GM08714 (cell line): ENCODE results near the gene CORO1C.
"Not testable (repeated sequence)": the region's sequence is repeated elsewhere in the genome, so short reads cannot be mapped to it uniquely, and the experiment has no call there.

Experiments
- H3K4me3 ChIP-seq: fragments of 200-500 bp; sonication (Bioruptor generic); 2 replicates; pipeline ENCODE4 v1.5.1; 2014; ENCODE audit warnings: mild to moderate bottlenecking, low read length, inconsistent platforms
- ZNF274 ChIP-seq: IDR thresholded peaks from 2 replicates; pipeline ENCODE4 v1.6.1; 2012; ENCODE audit warnings: mild to moderate bottlenecking, low read depth, low read length

CORO1C gene

DNA sequence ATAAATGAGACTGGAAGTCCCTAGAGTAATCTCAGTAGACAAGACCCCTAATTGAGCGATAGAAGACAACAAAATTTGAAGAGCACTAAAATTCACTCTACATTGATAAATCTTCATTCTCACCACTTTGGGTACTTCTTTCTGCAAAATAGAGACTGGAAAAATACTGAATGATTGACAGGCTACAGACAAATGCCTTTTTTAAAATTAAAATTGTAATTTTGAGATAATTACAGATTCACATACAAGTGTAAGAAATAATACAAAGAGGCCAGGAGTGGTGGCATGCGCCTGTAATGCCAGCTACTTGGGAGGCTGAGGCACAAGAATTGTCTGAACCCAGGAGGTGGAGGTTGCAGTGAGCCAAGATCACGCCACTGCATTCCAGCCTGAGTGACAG lies 4.5 kb upstream of the CORO1C start:
- no peak overlapping the region for H3K4me3 ChIP-seq
- no peak for TF ChIP-seq ZNF274

DNA sequence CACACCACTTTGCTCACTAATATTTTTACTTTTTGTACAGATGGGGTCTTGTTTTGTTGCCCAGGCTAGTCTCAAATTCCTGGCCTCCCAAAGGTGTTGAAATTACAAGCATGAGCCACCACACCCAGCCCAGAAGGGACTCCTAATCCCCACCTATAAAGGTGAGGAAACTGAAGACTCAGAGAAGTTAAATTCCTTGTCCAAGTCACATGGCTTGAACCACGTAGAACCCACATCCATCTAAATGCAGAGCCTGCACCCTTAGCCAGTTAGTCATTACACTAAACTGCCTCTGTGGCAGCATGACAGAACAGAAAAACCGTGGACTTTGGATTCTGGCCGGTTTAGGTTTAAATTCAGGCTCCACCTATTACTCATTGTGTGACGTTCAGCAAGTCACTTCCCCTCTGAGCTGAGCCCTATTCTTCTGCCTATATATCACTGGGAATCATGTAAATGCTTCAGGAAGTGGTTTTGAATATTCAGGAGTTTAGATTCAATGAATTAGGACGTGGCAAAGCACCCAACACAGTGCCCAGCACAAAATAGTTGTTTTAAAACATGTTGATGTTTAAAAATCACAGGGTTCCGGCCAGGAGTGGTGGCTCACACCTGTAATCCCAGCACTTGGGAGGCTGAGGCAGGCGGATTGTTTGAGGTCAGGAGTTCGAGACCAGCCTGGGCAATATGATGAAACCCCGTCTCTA lies 3.0 kb upstream of the CORO1C start:
- TF ChIP-seq ZNF274 = no peak
- no peak overlapping the region for H3K4me3 ChIP-seq

DNA sequence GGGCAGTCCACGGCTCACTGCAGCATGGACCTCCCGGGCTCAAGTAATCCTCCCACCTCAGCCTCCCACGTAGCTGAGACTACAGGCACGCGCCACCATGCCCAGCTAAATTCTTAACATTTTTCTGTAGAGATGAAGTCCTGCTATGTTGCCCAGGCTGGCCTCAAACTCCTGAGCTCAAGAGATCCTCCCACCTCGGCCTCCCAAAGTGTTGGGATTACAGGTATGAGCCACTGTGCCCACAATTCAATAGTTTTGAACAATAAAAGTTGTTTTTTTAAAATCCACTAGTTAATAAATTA lies 1.9 kb upstream of the CORO1C start:
- H3K4me3 ChIP-seq = not testable (repeated sequence)

DNA sequence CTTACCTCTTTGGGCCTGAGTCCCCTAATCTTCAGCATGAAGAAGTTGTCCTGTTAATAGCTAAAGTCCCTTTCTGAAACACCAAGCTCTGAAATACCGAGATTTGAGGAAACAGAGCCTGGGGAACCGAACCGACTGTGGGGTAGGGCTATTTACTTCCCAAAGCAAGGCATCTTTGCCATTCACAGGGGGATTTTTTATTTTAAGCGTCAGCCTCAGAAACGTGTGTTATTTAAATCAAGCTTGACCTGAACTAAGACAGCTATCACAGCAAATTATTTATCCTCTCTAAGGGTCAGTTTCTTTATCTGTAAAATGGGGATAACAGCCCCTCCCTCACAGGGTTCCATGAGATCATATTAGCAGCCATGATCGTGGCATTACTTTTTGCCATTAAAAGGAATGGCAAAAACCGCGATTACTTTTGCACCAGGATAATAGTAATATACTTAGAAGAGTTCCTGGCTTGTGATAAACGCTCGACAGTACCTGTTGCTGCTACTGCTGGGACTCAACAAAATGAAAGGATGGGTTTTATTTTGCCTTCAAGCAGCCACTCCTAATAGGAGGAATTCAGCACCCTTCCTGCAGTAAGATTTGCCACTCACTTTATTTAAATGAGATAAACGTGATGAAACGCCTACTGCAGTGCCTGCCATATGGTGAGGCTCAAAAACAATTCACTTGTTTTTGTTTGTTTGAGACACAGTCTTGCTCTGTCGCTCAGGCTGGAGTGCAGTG lies 1.3 kb upstream of the CORO1C start:
- H3K4me3 ChIP-seq = peak overlapping the region; percentile 27; the same call in 1 of the 2 replicates
- no peak for TF ChIP-seq ZNF274

DNA sequence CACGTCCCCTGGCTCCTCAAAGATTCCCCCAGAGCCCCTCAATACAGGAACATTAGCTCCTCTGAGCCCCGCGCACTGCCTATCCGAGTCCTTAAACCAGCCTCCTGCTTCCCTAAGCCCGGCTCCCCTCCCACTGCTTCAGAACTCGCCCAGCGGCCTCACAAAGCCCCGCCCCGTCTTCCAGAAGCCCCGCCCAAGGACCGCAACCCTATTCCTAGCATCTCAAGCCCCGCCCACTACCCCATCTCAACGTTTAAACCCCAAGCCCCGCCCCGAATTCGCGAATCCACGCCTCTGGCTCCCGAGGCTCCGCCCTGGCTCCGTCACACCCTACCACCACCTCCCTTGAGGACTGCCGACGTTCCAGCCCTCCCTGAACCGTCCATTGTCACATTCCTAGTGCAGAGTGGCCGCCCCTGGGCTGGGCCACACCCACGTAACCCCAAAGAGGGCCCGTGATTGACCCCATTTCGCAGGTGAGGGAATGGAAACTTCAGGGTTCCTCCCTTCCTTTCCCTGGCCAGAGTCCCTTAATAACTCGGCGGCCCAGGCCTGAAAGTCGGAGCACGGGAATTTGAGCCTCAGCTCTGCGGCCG lies 646 bp upstream of the CORO1C start:
- TF ChIP-seq ZNF274 = no peak
- peak overlapping the region; percentile 88 for H3K4me3 ChIP-seq

DNA sequence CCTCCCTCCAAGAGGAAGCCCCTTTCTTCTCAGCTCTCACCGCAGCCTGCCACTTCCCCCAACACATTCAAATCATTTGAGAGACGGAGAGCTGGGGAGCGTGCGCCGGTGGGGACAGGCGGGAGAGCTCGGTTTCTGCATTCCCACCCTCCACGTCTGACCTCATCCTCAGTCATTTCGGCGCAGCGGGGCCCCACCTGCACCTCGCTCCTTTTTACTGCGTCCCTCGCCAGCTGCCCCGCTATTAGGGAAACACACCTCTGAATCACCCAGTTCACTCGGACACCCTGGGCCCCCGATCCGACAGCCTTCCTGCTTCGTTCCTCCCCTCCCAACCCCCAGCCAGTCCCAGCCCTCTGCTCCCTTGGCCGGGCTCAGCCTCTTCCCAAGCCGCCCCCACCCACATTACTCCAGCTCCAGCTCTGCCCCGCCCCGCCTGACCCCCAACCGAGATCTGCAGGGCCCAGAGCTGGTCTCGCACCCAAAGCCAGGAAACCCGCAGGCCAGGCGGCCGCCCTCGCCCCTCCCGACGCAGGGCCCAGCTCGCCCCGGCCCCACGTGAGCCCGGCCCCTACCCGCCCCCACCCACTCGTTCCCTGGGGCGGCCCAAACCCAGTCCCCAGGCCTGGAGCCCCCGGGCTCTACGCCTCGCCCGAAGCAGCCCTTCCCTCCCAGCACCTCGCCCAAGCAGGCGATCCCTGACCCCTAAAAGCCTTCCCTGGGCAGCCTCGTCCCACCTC lies 783 bp downstream of the CORO1C start:
- H3K4me3 ChIP-seq = peak overlapping the region; percentile 88
- TF ChIP-seq ZNF274 = no peak

DNA sequence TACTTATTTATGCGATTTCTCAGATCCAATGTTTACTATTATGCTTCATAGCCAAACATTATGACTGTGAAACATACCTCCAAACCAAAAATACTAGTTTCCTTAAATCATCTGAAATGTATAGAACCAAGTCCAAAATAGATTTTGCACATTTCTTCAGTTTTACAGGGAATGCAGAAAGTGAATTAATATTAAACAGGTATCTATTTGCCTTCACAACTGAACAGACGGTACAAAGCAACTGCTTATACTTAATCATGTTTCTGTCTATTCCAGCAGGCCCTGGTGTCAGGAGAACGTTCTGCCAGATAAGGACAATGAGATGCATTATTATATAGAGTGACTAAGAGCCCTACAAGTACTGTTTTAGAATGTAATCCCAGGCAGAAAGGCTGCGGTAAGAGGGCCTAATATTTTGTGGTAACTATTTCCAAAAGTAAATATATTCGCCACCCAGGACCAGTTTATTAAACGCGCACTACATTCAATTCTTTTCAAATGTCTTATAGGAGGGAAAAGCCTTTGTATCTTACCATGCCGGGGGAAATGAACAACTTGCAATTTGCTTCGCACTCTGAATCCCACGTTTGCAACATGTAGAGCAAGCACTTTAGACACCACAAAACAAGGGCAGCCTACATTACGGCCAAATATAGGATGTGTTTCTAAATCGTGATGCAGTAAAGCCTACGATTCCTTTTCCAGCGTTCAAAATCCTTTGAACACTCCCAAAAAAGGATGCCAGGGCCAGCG lies 1.5 kb downstream of the CORO1C start:
- no peak for TF ChIP-seq ZNF274
- peak overlapping the region; percentile 88 for H3K4me3 ChIP-seq

DNA sequence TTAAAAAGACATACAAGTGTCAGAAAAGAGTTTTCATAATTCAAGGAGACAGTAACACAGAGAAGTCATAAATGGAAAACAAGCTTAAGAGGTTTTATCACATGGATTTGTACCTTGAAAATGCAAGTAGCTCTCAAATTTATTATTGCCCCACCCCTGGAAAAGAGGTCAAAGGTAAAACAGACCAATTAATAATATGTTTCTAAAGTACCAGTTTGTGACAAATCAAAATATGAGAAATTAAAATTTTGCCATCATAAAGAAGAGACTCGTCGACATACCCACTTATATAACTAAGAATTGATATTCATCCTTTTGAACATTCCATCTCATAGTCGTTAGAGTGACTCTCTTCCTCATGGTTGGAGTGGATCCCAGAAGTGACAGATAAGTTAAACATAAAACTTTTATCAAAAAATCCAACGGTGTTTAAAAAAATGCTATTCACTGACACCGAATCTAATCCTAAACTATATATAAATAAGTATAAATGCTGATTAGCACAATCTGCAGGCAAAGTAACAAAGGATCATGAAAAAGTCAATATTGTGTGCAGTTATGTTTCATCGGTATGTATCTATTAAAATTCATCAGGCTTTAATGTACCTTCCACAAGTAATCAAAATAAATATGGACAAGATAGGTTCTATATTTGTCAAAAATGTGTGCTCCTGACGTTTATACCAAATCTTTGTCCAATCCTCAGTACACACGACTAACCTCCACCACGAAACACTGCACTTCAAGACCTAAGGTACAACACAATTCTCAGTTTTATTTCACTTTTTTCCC lies 2.3 kb downstream of the CORO1C start:
- no peak for TF ChIP-seq ZNF274
- H3K4me3 ChIP-seq = peak overlapping the region; percentile 88; the same call in 1 of the 2 replicates

DNA sequence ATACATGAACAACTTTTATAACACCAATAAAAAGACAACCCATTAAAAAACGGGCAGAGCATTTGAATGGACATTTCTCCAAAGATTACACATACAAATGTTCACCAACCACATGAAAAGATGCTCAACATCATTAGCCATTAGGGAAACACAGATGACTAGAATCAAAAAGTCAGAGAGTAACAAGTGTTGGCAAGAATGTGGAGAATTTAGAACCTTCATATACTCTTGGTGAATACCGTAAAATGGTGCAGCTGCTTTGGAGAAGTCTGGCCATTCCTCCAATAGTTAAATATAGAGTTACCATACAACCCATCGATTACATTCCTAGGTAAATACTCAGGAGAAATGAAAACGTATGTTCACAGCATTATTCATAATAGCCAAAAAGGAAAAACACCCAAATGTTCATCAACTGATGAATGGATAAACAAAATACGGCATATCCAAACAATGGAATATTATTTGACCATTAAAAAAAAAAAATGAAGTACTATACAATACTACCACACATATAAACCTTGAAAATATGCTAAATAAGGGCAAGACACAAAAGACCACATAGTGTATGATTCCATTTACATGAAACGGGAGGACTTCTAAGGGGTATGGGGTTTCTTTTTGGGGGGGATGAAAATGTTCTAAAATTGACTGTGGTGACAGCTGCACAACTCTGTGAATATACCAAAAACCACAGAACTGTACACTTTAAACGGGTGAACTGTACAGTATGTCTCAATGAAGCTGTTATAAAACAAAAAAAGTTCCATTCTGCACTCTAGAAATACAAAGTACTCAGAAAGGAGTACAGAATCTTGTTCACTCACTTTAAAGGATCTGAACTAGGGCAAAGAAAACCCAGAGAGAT lies 3.2 kb downstream of the CORO1C start:
- TF ChIP-seq ZNF274 = no peak
- H3K4me3 ChIP-seq = no peak overlapping the region

DNA sequence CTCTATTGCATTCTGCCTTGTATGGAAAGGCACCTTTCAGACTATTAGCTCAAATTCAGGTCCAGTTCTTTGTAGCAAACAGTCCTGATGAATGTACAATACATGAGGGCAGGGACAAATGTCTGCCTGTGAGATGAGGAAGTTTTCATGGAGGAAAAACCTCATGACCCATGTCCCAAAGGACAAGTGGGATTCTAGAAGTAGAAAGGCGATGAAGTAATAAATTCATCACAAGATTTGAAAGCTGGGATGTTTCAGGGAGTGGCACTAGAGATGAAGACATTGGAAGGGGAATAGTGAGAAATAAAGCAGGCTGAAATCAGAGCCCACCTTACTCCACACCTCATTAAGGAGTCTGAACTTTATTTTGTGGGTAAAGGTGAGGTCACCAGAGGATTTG lies 4.2 kb downstream of the CORO1C start:
- H3K4me3 ChIP-seq = no peak overlapping the region
- TF ChIP-seq ZNF274 = no peak

DNA sequence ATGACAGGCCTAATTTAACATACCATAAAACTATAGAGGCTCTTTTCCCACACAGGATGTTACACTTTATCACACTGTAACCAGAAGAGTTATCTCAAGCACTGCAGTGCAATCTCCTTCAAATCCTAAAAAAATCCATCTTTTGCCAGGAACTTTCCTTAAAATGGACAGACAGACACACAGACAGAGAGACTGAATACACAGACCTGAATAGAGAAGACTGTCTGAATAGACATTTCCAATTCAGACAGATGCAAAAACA lies 6.5 kb downstream of the CORO1C start:
- no peak for TF ChIP-seq ZNF274
- no peak overlapping the region for H3K4me3 ChIP-seq

DNA sequence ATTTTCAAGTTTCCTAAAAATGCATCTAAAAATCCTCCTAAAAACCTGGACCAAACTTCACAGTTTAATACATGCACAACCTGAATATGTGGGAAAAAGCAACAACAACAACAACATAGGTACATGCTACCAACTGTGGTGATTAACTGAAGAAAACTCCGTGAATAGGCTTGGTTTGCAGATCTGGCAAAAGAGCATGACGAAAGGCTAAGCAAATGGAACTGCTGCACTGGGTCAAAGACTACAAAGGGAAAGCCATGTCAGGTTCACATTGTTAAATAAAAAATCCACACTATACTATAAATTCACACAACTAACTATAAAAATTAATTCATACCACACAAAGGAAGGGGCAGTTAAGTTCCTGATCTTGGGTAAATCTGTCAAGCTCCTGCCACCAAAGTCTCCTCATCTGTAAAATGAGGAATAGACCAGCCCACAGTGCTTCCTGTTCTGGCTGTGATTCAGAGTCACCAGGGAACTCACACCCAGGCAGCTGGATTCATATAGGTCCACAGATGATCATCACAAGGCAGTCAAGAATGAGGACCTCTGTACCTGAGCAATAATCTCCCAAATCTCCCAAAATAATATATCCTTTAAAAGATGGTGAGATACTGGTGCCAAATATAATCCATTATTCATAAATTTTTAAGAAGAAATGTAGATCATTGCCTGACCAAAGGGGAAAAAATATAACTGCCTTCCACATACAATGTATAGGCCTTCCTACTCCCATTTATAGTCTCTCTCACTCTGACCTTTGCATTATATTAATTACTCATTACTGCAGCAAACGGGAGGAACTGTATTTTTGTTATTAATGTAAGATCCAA lies 7.0 kb downstream of the CORO1C start:
- no peak overlapping the region; the same call in 1 of the 2 replicates for H3K4me3 ChIP-seq
- no peak for TF ChIP-seq ZNF274
